ENCODE measurements around the gene R3HDML. TPM values are rescaled to one million over a fixed set of nuclear protein-coding genes. Genes with fewer than 3 reads are reported as not detected.

The R3HDML gene
- total and polyA plus RNA-seq, 10 of the 15 experiments (the other 5 are each of a cell fraction or from before 2014, with no cell fraction given), result not detected

DNA sequence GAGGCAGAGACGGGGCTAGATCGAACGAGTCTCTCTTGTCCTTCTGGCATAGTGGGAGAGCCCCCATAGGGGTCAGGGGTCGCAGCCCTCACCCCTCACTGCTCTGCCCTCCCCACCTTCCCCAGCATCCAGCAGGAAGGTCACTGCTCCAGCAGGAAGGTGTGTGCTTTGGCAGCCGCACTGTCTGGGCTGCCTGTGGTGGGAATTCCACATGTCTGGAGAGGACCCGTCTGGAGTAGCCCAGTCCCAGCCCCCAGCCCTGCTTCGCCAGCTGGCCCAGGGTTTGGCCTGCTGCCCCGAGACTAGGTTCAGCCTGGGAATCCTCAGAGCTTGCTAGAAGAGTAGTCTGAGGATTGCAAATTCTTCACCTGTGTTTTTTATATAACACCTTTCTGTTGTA lies 2.5 kb upstream of the R3HDML start:
- ATAC-seq (no peak), DNase-seq (ENCODE audit: low read depth, low spot score) (no peak), FAIRE-seq (no peak)
- no TSS peak for BruUV-seq (replicated peaks)
- 18% methylated on average over 8 of the region's 8 CpGs for WGBS (ENCODE audit: insufficient coverage, insufficient replicate concordance, low lambda C conversion rate, missing lambda C conversion rate)
- in situ Hi-C loops (cut with MboI), result no loop called here
- Histone ChIP-seq H3K79me2 (ENCODE audit: control insufficient read depth, insufficient read depth, low read length) (no peaks in the 10 kb centered on the region), H3K27ac (ENCODE audit: control insufficient read depth, insufficient read depth) (no peak overlapping the region), H3K36me3 (ENCODE audit: control insufficient read depth in 2 of 2, insufficient read depth in 2 of 2, low read length in 1 of 2) (no peaks in the 10 kb centered on the region), H3K4me2 (ENCODE audit: control insufficient read depth, insufficient read depth) (no peak overlapping the region), H2AFZ (ENCODE audit: control insufficient read depth, low read depth, low read length) (no peak overlapping the region), H3K4me1 (ENCODE audit: control insufficient read depth, insufficient read depth, low read length) (no peaks in the 10 kb centered on the region), H3K9ac (ENCODE audit: control insufficient read depth, insufficient read depth, low read length) (no peak overlapping the region), H3K9me3 (replicated peaks; ENCODE audit: control insufficient read depth, insufficient read depth, low read length) (no peaks in the 10 kb centered on the region), H3K4me3 (no peak overlapping the region), H4K20me1 (ENCODE audit: control insufficient read depth, insufficient read depth) (no peaks in the 10 kb centered on the region), H3K27me3 (replicated peaks in 1 of 2; ENCODE audit: control insufficient read depth in 2 of 2, insufficient read depth in 2 of 2, low read length in 1 of 2) (peaks cover 0 to 3% of the 10 kb centered on the region in 2 experiments; a peak in 2 of 4 replicates)
- ChIA-PET SMC1A (ENCODE audit: uncharacterized antibody, unreplicated experiment) (no interaction called here), RAD21 (ENCODE audit: unreplicated experiment) (no interaction called here), POLR2A (no interaction called here), CTCF (no interaction called here)
- intact Hi-C loops (cut with micrococcal nuclease; ENCODE audit: unreplicated experiment), result no loop called here
- no peak for TF ChIP-seq BCL11A (IDR thresholded peaks at IDR 0.05; ENCODE audit: low read depth, low read length)
- TF ChIP-seq, protein P1, sequence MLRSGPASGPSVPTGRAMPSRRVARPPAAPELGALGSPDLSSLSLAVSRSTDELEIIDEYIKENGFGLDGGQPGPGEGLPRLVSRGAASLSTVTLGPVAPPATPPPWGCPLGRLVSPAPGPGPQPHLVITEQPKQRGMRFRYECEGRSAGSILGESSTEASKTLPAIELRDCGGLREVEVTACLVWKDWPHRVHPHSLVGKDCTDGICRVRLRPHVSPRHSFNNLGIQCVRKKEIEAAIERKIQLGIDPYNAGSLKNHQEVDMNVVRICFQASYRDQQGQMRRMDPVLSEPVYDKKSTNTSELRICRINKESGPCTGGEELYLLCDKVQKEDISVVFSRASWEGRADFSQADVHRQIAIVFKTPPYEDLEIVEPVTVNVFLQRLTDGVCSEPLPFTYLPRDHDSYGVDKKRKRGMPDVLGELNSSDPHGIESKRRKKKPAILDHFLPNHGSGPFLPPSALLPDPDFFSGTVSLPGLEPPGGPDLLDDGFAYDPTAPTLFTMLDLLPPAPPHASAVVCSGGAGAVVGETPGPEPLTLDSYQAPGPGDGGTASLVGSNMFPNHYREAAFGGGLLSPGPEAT (IDR thresholded peaks at IDR 0.05; ENCODE audit: low read depth), result no peak
- TF ChIP-seq STAT3 (IDR thresholded peaks at IDR 0.05; ENCODE audit: low read depth, low read length), result no peak
- TF ChIP-seq, protein P2, sequence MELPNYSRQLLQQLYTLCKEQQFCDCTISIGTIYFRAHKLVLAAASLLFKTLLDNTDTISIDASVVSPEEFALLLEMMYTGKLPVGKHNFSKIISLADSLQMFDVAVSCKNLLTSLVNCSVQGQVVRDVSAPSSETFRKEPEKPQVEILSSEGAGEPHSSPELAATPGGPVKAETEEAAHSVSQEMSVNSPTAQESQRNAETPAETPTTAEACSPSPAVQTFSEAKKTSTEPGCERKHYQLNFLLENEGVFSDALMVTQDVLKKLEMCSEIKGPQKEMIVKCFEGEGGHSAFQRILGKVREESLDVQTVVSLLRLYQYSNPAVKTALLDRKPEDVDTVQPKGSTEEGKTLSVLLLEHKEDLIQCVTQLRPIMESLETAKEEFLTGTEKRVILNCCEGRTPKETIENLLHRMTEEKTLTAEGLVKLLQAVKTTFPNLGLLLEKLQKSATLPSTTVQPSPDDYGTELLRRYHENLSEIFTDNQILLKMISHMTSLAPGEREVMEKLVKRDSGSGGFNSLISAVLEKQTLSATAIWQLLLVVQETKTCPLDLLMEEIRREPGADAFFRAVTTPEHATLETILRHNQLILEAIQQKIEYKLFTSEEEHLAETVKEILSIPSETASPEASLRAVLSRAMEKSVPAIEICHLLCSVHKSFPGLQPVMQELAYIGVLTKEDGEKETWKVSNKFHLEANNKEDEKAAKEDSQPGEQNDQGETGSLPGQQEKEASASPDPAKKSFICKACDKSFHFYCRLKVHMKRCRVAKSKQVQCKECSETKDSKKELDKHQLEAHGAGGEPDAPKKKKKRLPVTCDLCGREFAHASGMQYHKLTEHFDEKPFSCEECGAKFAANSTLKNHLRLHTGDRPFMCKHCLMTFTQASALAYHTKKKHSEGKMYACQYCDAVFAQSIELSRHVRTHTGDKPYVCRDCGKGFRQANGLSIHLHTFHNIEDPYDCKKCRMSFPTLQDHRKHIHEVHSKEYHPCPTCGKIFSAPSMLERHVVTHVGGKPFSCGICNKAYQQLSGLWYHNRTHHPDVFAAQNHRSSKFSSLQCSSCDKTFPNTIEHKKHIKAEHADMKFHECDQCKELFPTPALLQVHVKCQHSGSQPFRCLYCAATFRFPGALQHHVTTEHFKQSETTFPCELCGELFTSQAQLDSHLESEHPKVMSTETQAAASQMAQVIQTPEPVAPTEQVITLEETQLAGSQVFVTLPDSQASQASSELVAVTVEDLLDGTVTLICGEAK (IDR thresholded peaks at IDR 0.05; ENCODE audit: borderline replicate concordance), result no peak
- TF ChIP-seq BHLHE40 (IDR thresholded peaks at IDR 0.05; ENCODE audit: borderline replicate concordance in 1 of 2, low read depth in 2 of 2, low read length in 1 of 2), result no peak
- no peak for TF ChIP-seq RFX5 (IDR thresholded peaks at IDR 0.05; ENCODE audit: low read depth, low read length)
- TF ChIP-seq, protein P3, sequence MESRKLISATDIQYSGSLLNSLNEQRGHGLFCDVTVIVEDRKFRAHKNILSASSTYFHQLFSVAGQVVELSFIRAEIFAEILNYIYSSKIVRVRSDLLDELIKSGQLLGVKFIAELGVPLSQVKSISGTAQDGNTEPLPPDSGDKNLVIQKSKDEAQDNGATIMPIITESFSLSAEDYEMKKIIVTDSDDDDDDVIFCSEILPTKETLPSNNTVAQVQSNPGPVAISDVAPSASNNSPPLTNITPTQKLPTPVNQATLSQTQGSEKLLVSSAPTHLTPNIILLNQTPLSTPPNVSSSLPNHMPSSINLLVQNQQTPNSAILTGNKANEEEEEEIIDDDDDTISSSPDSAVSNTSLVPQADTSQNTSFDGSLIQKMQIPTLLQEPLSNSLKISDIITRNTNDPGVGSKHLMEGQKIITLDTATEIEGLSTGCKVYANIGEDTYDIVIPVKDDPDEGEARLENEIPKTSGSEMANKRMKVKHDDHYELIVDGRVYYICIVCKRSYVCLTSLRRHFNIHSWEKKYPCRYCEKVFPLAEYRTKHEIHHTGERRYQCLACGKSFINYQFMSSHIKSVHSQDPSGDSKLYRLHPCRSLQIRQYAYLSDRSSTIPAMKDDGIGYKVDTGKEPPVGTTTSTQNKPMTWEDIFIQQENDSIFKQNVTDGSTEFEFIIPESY (IDR thresholded peaks at IDR 0.05), result no peak
- TF ChIP-seq, protein P4, sequence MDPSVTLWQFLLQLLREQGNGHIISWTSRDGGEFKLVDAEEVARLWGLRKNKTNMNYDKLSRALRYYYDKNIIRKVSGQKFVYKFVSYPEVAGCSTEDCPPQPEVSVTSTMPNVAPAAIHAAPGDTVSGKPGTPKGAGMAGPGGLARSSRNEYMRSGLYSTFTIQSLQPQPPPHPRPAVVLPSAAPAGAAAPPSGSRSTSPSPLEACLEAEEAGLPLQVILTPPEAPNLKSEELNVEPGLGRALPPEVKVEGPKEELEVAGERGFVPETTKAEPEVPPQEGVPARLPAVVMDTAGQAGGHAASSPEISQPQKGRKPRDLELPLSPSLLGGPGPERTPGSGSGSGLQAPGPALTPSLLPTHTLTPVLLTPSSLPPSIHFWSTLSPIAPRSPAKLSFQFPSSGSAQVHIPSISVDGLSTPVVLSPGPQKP (IDR thresholded peaks at IDR 0.05; ENCODE audit: low read depth, low read length), result no peak
- TF ChIP-seq, protein P5, sequence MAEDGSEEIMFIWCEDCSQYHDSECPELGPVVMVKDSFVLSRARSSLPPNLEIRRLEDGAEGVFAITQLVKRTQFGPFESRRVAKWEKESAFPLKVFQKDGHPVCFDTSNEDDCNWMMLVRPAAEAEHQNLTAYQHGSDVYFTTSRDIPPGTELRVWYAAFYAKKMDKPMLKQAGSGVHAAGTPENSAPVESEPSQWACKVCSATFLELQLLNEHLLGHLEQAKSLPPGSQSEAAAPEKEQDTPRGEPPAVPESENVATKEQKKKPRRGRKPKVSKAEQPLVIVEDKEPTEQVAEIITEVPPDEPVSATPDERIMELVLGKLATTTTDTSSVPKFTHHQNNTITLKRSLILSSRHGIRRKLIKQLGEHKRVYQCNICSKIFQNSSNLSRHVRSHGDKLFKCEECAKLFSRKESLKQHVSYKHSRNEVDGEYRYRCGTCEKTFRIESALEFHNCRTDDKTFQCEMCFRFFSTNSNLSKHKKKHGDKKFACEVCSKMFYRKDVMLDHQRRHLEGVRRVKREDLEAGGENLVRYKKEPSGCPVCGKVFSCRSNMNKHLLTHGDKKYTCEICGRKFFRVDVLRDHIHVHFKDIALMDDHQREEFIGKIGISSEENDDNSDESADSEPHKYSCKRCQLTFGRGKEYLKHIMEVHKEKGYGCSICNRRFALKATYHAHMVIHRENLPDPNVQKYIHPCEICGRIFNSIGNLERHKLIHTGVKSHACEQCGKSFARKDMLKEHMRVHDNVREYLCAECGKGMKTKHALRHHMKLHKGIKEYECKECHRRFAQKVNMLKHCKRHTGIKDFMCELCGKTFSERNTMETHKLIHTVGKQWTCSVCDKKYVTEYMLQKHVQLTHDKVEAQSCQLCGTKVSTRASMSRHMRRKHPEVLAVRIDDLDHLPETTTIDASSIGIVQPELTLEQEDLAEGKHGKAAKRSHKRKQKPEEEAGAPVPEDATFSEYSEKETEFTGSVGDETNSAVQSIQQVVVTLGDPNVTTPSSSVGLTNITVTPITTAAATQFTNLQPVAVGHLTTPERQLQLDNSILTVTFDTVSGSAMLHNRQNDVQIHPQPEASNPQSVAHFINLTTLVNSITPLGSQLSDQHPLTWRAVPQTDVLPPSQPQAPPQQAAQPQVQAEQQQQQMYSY (CRISPR knock-in tag; IDR thresholded peaks at IDR 0.05), result no peak
- no peak for TF ChIP-seq CHD2 (IDR thresholded peaks at IDR 0.05; ENCODE audit: borderline replicate concordance, low read depth, low read length)
